Activated gamma-delta T cell (primary cell): ENCODE data around the gene AQR.
A peak's percentile ranks its signal among the peaks of the same experiment; 100 is the strongest.
"Not testable (repeated sequence)": the region's sequence is repeated elsewhere in the genome, so short reads cannot be mapped to it uniquely, and the experiment has no call there.

Source experiments
- DNase-seq: peaks from one replicate; lab custom pipeline; 2025; lab: John Stamatoyannopoulos, UW
- total RNA-seq, 2 donors: gene quantifications; one replicate each; lab custom pipeline; 2026; lab: John Stamatoyannopoulos, UW

AQR gene
- 163 to 176 reads per million in 2 donors for total RNA-seq

- DNase-seq, result peak; percentile 51
Observed at GRCh38 chr15:34969340-34970097, at the start of gene AQR. TSS of gene AQR (minus strand) at chr15:34969742. CDS start at chr15:34969613, 129 bp downstream.

GRCh38 chr15:35014241-35014640, 44.7 kb upstream of the AQR start:
- no peak for DNase-seq

GRCh38 chr15:35013370-35013769, 43.8 kb upstream of the AQR start:
- no peak for DNase-seq

- no peak for DNase-seq
Observed at GRCh38 chr15:35007397-35007796, 37.9 kb upstream of the AQR start.

- DNase-seq, result no peak
Observed at GRCh38 chr15:35005933-35006332, 36.4 kb upstream of the AQR start.

GRCh38 chr15:35003928-35004327, 34.4 kb upstream of the AQR start:
- DNase-seq, result no peak

- no peak for DNase-seq
Observed at GRCh38 chr15:35000511-35000910, 31.0 kb upstream of the AQR start.

- DNase-seq, result no peak
Observed at GRCh38 chr15:34999906-35000305, 30.4 kb upstream of the AQR start.

- DNase-seq, result no peak
Observed at GRCh38 chr15:34994925-34995324, 25.4 kb upstream of the AQR start.

- no peak for DNase-seq
Observed at GRCh38 chr15:34993877-34994276, 24.3 kb upstream of the AQR start.

- DNase-seq, result no peak
Observed at GRCh38 chr15:34993412-34993811, 23.9 kb upstream of the AQR start.

- peak; percentile 66 for DNase-seq
Observed at GRCh38 chr15:34988027-34988902, 18.7 kb upstream of the AQR start, which contains the start of gene ZNF770. TSS of gene ZNF770 (minus strand) at chr15:34988287. CDS start at chr15:34983434, 4,853 bp downstream.

- DNase-seq, result no peak
Observed at GRCh38 chr15:34987609-34988026, 18.1 kb upstream of the AQR start.

GRCh38 chr15:34986771-34987480, 17.4 kb upstream of the AQR start:
- no peak for DNase-seq

- no peak for DNase-seq
Observed at GRCh38 chr15:34986326-34986725, 16.8 kb upstream of the AQR start.

GRCh38 chr15:34984889-34985630, 15.5 kb upstream of the AQR start:
- DNase-seq, result no peak

GRCh38 chr15:34976743-34977142, 7.2 kb upstream of the AQR start:
- no peak for DNase-seq

- DNase-seq, result no peak
Observed at GRCh38 chr15:34976073-34976472, 6.5 kb upstream of the AQR start.

- DNase-seq, result no peak
Observed at GRCh38 chr15:34973512-34973911, 4.0 kb upstream of the AQR start.

- not testable (repeated sequence) for DNase-seq
Observed at GRCh38 chr15:34970098-34970643, 629 bp upstream of the AQR start.

GRCh38 chr15:34964277-34964676, 5.3 kb downstream of the AQR start:
- no peak for DNase-seq
